Heart right ventricle (tissue), 16 donors: ENCODE results near the gene CHMP5. TPM values are rescaled to one million over a fixed set of nuclear protein-coding genes. Genes with fewer than 3 reads are reported as not detected.

Source experiments
- ATAC-seq, 8 donors: fragments of 200-7000 bp; cut with Tn5 transposase; one replicate each; pipeline ENCODE4 v1.9.1; 2020; ENCODE audit warnings: mild to moderate bottlenecking in 8 of 8, moderate library complexity in 8 of 8, moderate number of reproducible peaks in 1 of 8
- DNase-seq, 2 donors: peaks; one replicate each; pipeline ENCODE4 v3.0.0-alpha.2; 2020
- H3K27ac ChIP-seq, 10 donors: fragments of 200-600 bp; sonication (generic) in 2 of 10; one replicate each; pipeline versions ENCODE4 v1.5.0 to v1.8.0; 2020 to 2022; ENCODE audit warnings: mild to moderate bottlenecking in 3 of 10
- H3K27me3 ChIP-seq, 7 donors: fragments of 200-600 bp; one replicate each; pipeline ENCODE4 v1.8.0; 2021 to 2022; ENCODE audit warnings: mild to moderate bottlenecking in 2 of 7
- H3K36me3 ChIP-seq, 9 donors: fragments of 200-600 bp; sonication (generic) in 1 of 9; one replicate each; pipeline versions ENCODE4 v1.5.0 to v1.8.0; 2020 to 2022; ENCODE audit warnings: mild to moderate bottlenecking in 2 of 9
- H3K4me1 ChIP-seq, 9 donors: fragments of 200-600 bp; sonication (generic) in 1 of 9; one replicate each; pipeline versions ENCODE4 v1.5.0 to v1.8.0; 2020 to 2022; ENCODE audit warnings: mild to moderate bottlenecking in 4 of 9
- H3K4me3 ChIP-seq, 10 donors: fragments of 200-600 bp; sonication (generic) in 2 of 10; one replicate each; pipeline versions ENCODE4 v1.5.0 to v1.8.0; 2020 to 2022; ENCODE audit warnings: mild to moderate bottlenecking in 7 of 10, moderate library complexity in 2 of 10
- H3K9me3 ChIP-seq, 11 donors: fragments of 200-600 bp in 10 of 11; sonication (generic) in 2 of 11; one replicate each; pipeline versions ENCODE4 v1.5.0 to v1.8.0; 2013 to 2022; ENCODE audit warnings: mild to moderate bottlenecking in 2 of 11, control low read depth in 1 of 11, moderate library complexity in 1 of 11
- CTCF ChIP-seq, 9 donors: fragments of 200-600 bp; sonication (generic) in 2 of 9; IDR thresholded peaks; one replicate each; pipeline versions ENCODE4 v1.5.0 to v1.8.0; 2021 to 2022; ENCODE audit warnings: antibody characterized with exemption in 9 of 9, mild to moderate bottlenecking in 5 of 9, moderate library complexity in 1 of 9
- whole genome bisulfite sequencing, 2 donors: extraction: QIAGEN DNeasy Blood & Tissue Kit; methylation state at CpG; one replicate each; pipeline ENCODE4 v1.1.7; 2013; ENCODE audit warnings: inconsistent platforms in 1 of 2; 5-methylcytosine and 5-hydroxymethylcytosine counted together
- intact Hi-C, 10 donors: fragments of 100-400 bp; cut with DNase I; formaldehyde crosslinking; loops; one replicate each; pipeline versions ENCODE4 v1.11.1 to v1.14.2; 2022
- polyA plus RNA-seq, 2 donors: library from polyadenylated mRNA; stranded (reverse); fragments of 200-250 nt; gene quantifications; one replicate each; pipeline ENCODE4 v1.2.3, GENCODE V29; 2013
- total RNA-seq, 10 donors: library from RNA; stranded (reverse); fragmentation: NEBNext Ultra II Directional in 3 of 10; extraction: Animal tissue kit (Norgen Biotek cat#: 25700) in 3 of 10; gene quantifications; one replicate each; pipeline versions ENCODE4 v1.2.1 to v1.2.4, GENCODE V29; 2021 to 2023
- donor health status: Arrhythmogenic right ventricular cardiomyopathy.
- donor health status: ischemic (EF 13 %, LVEDD 7.1; RV severe dilation, severe dysfunction).
- donor health status: healthy with polysubstance abuse.
- donor health status: DM: no; HTN: yes; CAD: no.
- donor health status: DM: no; HTN: no; CAD: no.
- donor health status: ischemic (EF 25% LVEDD 6.9; RV normal size, moderate dysfunction).
- donor health status: ischemic (EF 25% LVEDD 5.7; RV mildly dilated, moderate dysfunction).
- donor health status: healthy.
- donor health status: DM: yes; HTN: yes; CAD: no.
- donor health status: Ischemic cardiomyopathy.
- donor health status: ischemic (EF 35%, LVEDD 5.7; RV mildly dilated, moderate dysfunction).
- donor health status: nonischemic (EF 11% LVEDD 7.7; RV severe dilation, severe dysfunction).
- donor health status: DM: yes; HTN: yes; CAD: no.
- donor health status: PGD.
- donor health status: ischemic (EF 29% LVEDD 5.4; RV normal size, mild dysfunction).
- donor health status: nonischemic (EF 23%, LVEDD 6.1; RV moderate dilation, normal function).

Gene CHMP5
- total and polyA plus RNA-seq, 12 donors: 24.1 to 57.2 (median 53.5) TPM

DNA sequence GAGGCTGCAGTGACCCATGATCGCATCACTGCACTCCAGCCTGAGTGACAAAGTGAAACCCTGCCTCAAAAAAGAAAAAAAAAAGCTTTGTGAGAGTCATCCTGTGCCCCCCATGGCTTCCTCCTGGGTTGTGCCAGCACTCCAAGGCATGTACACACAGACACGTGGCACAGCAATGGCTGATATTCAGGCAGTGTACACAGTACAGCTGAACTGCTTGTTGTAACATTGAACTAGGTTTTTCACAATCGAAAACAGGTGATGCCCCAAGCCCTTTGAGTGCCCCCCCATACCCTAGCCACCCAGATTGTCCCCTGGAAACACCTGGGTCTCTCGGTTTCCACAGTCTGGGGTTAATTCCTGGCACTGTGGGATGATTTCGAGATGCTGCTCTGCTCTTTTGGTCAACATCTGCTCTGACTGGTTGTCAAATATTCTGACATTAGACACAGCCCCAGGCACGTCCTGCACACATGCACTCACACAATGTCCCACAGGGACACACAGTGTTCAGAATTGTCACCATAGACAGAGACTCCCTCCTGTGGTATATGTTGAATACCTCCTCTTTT is 15.7 kb upstream of the CHMP5 start:
- Histone ChIP-seq H3K27ac (no peak overlapping the region), H3K36me3 (peaks cover 0 to 58% (median 23%) of the 10 kb centered on the region in 9 donors), H3K27me3 (no peaks in the 10 kb centered on the region), H3K9me3 (no peaks in the 10 kb centered on the region), H3K4me1 (peaks cover 0 to 5% (median 0%) of the 10 kb centered on the region in 9 donors), H3K4me3 (no peak overlapping the region)
- DNase-seq (no peak), ATAC-seq (no peak)
- no peak for TF ChIP-seq CTCF (IDR thresholded peaks at IDR 0.05)
- intact Hi-C loops: no loop called here
- WGBS, 2 donors: 87 to 89% methylated on average over 6 of the region's 6 CpGs

- H3K4me3 ChIP-seq: no peak overlapping the region
- ATAC-seq: no peak
- intact Hi-C loops: no loop called here
- TF ChIP-seq CTCF (IDR thresholded peaks at IDR 0.05): no peak
- WGBS, 2 donors: 98 to 100% methylated on average over 2 of the region's 2 CpGs
- H3K4me1 ChIP-seq: peaks cover 0 to 5% (median 0%) of the 10 kb centered on the region in 9 donors
- H3K36me3 ChIP-seq: peaks cover 0 to 66% (median 31%) of the 10 kb centered on the region in 9 donors
- DNase-seq: no peak
- no peak overlapping the region for H3K27ac ChIP-seq
- no peaks in the 10 kb centered on the region for H3K9me3 ChIP-seq
- no peaks in the 10 kb centered on the region for H3K27me3 ChIP-seq
Measured at GRCh38 chr9:33249983-33250382, 14.9 kb upstream of the CHMP5 start.

GRCh38 chr9:33250458-33250995 is 14.3 kb upstream of the CHMP5 start:
- intact Hi-C loops: no loop called here
- Histone ChIP-seq H3K4me1 (peaks cover 0 to 5% (median 0%) of the 10 kb centered on the region in 9 donors), H3K27me3 (no peaks in the 10 kb centered on the region), H3K9me3 (no peaks in the 10 kb centered on the region), H3K36me3 (peaks cover 0 to 72% (median 37%) of the 10 kb centered on the region in 9 donors), H3K4me3 (no peak overlapping the region), H3K27ac (no peak overlapping the region)
- no peak for TF ChIP-seq CTCF (IDR thresholded peaks at IDR 0.05)
- 58 to 76% methylated on average over 1 of the region's 1 CpG for WGBS, 2 donors
- ATAC-seq (peak in 2 of 8 donors; percentile 20 to 52), DNase-seq (no peak)

DNA sequence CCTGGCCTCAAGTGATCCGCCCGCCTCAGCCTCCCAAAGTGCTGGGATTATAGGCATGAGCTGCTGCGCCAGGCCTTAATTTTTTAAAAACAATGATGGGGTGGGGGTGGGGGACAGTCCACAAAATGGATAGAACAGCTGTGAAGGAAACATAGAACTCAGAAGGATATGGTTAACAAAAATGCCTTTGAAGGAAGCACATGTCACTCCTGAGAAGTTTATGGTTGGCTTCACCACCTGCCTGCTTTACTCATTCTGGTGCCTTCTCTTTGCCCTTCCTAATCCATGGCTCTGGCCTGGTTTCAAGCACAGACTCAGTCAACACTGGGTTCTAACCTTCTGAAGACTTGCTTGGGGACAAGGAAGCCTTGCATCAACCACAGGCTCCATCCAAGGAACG is 10.6 kb upstream of the CHMP5 start:
- 89 to 94% methylated on average over 4 of the region's 4 CpGs for WGBS, 2 donors
- Histone ChIP-seq H3K27me3 (no peaks in the 10 kb centered on the region), H3K4me3 (no peak overlapping the region), H3K9me3 (no peaks in the 10 kb centered on the region), H3K4me1 (peaks cover 0 to 29% (median 6%) of the 10 kb centered on the region in 9 donors), H3K27ac (no peak overlapping the region), H3K36me3 (peaks cover 0 to 92% (median 61%) of the 10 kb centered on the region in 9 donors)
- no peak for DNase-seq
- TF ChIP-seq CTCF (IDR thresholded peaks at IDR 0.05): no peak
- ATAC-seq: no peak
- intact Hi-C loops: no loop called here
